SK-N-MC (cell line): ENCODE measurements around the gene ARMC8.

Experiments
- DNase-seq: peaks from one replicate; pipeline ENCODE4 v3.0.0-alpha.2; 2011; ENCODE audit warnings: low read depth, low spot score
- H3K27ac ChIP-seq: fragments of 200-600 bp; sonication (generic); 2 replicates; pipeline ENCODE4 v1.5.1; 2016; ENCODE audit warnings: mixed run types
- H3K36me3 ChIP-seq: fragments of 200-600 bp; sonication (generic); 2 replicates; pipeline ENCODE4 v1.6.1; 2017; ENCODE audit warnings: antibody characterized with exemption, low read length, mixed read lengths; ENCODE audit not compliant: insufficient read depth
- H3K4me3 ChIP-seq: fragments of 200-600 bp; sonication (generic); 2 replicates; pipeline ENCODE4 v1.5.1; 2016
- H3K9ac ChIP-seq: fragments of 200-600 bp; sonication (generic); 2 replicates; pipeline ENCODE4 v1.8.0; 2017; ENCODE audit warnings: mixed run types, mixed read lengths; ENCODE audit not compliant: insufficient read length
- H3K9me3 ChIP-seq: fragments of 200-600 bp; sonication (generic); 2 replicates; pipeline ENCODE4 v1.6.1; 2017; ENCODE audit warnings: low read depth, mild to moderate bottlenecking, antibody characterized with exemption, low read length, moderate library complexity, mixed read lengths
- EZH2 ChIP-seq: fragments of 200-600 bp; sonication (generic); IDR thresholded peaks from one replicate; pipeline ENCODE4 v1.6.1; 2017; ENCODE audit warnings: antibody characterized with exemption
- FOXP2 ChIP-seq: optimal IDR thresholded peaks from 2 replicates; pipeline ENCODE3; 2011; ENCODE audit warnings: mild to moderate bottlenecking, moderate library complexity; ENCODE audit not compliant: insufficient read depth; ENCODE audit errors: extremely low read length, control extremely low read depth
- POLR2AphosphoS5 ChIP-seq: IDR thresholded peaks from 2 replicates; pipeline ENCODE4 v1.6.1; 2012; ENCODE audit warnings: mild to moderate bottlenecking, low read depth, low read length, borderline replicate concordance

The ARMC8 gene

DNA sequence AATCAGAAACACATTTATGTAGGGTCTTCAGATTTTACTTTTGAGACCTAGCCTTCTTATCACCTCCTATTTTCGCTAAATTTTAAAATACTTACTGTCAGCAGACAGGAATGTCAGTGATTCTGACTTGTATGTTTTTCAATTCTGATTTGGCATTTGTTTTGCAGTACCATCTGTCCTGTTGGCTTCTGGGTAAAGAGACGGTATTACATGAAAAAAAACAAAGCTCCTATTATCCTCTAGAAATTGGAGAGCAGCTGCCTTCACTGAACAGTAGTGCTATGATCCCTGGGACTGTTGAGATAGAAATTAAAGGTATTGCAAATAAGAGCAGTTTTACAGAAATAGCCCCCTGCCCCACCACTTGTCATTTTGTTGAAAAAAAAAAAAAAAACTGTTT lies 8.4 kb downstream of the ARMC8 start:
- Histone ChIP-seq H3K9me3 (no peaks in the 10 kb centered on the region), H3K4me3 (no peak overlapping the region), H3K27ac (no peak overlapping the region), H3K9ac (no peak overlapping the region), H3K36me3 (peaks cover 44% of the 10 kb centered on the region)
- DNase-seq = no peak
- TF ChIP-seq EZH2 (no peak), POLR2AphosphoS5 (no peak), FOXP2 (no peak)

DNA sequence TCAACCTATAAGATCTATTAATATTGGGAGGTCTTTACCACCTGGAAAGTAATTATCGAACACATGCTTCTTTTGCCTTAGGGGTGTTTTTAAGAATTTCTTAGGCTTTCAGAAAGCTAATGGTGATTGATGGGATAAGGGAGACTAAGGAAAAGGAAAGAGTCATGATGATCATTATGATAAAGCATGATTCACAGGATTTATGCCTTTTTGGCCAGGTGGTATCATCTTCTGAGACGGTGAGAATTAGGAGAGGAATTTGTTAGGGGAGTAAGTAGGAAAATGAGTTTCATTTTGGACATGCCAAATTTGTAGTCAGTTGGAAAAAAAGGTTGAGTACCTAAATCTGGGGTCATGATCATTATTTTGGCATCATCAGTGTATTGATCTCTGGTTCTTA lies 8.9 kb downstream of the ARMC8 start:
- H3K9ac ChIP-seq = no peak overlapping the region
- no peak for DNase-seq
- H3K9me3 ChIP-seq = no peaks in the 10 kb centered on the region
- peaks cover 39% of the 10 kb centered on the region for H3K36me3 ChIP-seq
- TF ChIP-seq EZH2 (no peak), FOXP2 (no peak), POLR2AphosphoS5 (no peak)
- no peak overlapping the region for H3K4me3 ChIP-seq
- H3K27ac ChIP-seq = no peak overlapping the region

DNA sequence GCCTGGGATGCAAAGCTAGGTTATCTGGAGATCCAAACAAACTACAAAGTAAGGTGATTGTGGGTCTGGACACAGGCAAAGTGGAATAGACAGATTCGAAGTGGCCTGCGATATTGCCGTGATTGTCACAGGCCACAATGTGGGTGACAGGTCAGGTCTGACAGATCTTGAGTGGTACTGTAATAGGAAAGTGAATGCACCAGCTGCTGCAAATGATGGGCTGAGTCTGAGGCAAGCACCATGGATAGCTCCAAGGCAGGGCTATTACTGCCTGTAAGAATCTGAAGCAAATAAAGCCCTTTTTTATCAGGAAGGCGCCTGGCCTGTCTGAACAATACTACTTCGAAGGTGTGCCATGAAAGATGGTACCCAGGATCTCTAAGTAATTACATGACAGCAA lies 10.0 kb downstream of the ARMC8 start:
- Histone ChIP-seq H3K4me3 (no peak overlapping the region), H3K27ac (no peak overlapping the region), H3K36me3 (peaks cover 33% of the 10 kb centered on the region), H3K9me3 (no peaks in the 10 kb centered on the region), H3K9ac (no peak overlapping the region)
- no peak for TF ChIP-seq POLR2AphosphoS5
- no peak for TF ChIP-seq EZH2
- no peak for TF ChIP-seq FOXP2
- DNase-seq = no peak

DNA sequence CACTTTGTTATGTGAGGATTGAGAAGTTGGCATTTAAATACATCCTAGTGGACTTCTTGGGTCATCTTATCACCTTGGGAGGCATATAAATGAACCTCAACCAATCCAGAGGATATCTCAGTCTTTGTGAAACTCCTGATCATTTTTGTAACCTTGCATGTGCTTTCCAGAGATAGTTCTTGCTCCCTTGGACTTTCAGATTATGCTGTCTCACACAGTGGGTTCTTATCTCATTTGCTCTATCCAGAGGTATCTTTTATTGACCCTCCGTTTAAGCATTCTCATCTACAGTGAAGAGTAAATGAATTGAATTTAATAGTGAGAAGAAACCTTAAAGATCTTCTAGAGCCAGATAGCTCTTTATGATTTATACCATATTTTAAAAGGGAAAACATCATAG lies 10.4 kb downstream of the ARMC8 start:
- H3K36me3 ChIP-seq = peaks cover 31% of the 10 kb centered on the region
- no peak for TF ChIP-seq EZH2
- no peak for TF ChIP-seq FOXP2
- no peak for TF ChIP-seq POLR2AphosphoS5

DNA sequence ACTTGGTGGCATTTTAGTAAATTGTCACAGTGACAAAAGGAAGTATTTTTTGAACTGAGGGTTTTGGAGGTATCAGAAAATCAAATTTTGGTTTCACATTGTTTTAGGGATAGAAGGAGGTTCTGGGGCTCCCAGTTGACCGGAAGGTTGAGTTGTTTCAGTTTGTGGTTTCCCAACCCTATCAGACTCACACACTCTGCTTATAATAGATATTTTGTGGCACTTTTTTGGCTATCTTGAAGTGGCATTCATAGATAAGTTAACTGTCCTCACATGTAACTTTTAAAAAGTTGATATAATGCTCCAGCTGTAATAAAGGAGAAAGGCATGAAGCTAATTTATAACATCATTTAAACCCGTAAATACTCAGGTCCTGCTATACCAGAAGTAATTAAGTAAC lies 12.8 kb downstream of the ARMC8 start:
- H3K36me3 ChIP-seq = peaks cover 41% of the 10 kb centered on the region
- no peak overlapping the region for H3K27ac ChIP-seq
- H3K4me3 ChIP-seq = no peak overlapping the region
- H3K9me3 ChIP-seq = no peaks in the 10 kb centered on the region
- TF ChIP-seq FOXP2 (no peak), POLR2AphosphoS5 (no peak), EZH2 (no peak)
- no peak for DNase-seq
- no peak overlapping the region for H3K9ac ChIP-seq

More for the DNA sequence above, 10.4 kb downstream of the ARMC8 start:
- Histone ChIP-seq H3K4me3 (no peak overlapping the region), H3K9me3 (no peaks in the 10 kb centered on the region), H3K27ac (no peak overlapping the region), H3K9ac (no peak overlapping the region)
- DNase-seq = no peak

DNA sequence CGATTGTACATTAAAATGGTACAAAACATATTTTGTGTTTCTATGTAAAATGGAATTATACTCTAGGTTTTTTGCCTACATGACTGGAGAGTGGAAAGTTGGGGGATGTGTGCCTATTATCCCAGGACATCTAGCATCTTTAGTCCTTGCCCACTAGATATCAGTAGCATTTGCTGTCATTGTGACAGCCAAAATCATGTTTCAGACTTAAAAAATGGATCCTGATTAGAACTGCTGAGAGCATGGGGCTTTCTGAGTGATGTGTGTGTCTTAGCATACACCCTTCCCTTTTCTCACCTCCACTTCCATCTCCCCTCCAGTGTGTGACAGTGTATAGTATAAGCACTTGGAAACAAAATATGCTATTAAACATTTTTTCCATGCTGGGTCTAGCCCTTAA lies 13.3 kb downstream of the ARMC8 start:
- no peak for DNase-seq
- Histone ChIP-seq H3K9me3 (no peaks in the 10 kb centered on the region), H3K36me3 (peaks cover 44% of the 10 kb centered on the region), H3K4me3 (no peak overlapping the region), H3K9ac (no peak overlapping the region), H3K27ac (no peak overlapping the region)
- no peak for TF ChIP-seq EZH2
- no peak for TF ChIP-seq POLR2AphosphoS5
- no peak for TF ChIP-seq FOXP2

DNA sequence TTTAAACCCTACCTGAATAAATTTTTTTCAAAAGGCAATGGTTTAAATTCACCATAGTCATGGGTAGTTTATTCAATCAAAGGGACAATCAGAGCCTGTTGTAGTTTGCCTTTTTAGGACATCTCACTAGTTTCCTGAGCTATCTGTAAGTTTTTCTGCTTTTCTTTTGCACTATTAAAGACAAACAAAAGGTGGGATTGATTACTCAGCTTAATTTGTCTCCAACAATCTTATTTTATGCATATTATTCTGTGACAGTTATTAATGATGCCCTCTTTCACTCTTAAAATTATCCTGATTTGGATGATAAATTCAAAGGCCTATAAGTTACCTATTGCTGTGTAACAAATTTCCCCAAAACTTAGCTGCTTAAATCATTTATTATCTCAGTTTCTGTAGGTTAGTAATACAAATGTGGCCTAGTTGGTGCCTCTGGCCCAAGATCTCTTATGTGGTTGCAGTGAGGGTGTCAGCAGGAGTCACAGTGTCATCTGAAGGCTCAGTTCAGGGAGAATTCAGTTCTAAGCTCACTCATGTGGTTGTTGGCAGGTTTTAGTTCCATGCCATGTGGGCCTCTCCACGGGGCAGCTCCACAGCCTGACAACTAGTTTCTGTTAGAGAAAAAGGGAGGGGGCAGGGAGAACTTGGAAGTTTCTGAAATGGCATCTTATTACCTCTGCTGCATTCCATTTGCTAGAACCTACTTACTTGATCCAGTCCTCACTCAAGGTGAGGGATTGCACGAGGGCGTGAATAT lies 16.0 kb downstream of the ARMC8 start:
- Histone ChIP-seq H3K27ac (no peak overlapping the region), H3K9me3 (peaks cover 3% of the 10 kb centered on the region; the same call in 1 of the 2 replicates), H3K4me3 (no peak overlapping the region), H3K36me3 (peaks cover 45% of the 10 kb centered on the region), H3K9ac (no peak overlapping the region)
- TF ChIP-seq FOXP2 (no peak), EZH2 (no peak), POLR2AphosphoS5 (no peak)
- no peak for DNase-seq

DNA sequence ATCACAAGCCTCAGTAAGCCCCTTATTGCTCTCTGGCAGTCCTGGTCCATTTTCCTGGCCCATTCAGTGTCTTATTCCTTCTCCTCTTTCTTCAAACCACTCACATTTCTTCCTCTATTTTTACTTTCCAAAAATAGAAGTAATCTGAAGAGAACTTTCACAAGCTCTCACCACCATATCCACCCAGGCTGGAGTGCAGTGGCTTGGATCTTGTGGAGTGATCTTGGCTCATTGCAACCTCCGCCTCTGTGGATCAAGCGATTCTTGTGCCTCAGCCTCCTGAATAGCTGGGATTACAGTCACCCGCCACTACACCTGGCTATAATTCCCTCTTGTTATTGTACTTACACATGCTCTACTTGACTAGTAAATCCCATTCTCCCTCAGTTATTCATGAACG lies 16.8 kb downstream of the ARMC8 start:
- H3K4me3 ChIP-seq = no peak overlapping the region

More for the DNA sequence above, 16.8 kb downstream of the ARMC8 start:
- no peak for TF ChIP-seq EZH2
- TF ChIP-seq FOXP2 = no peak
- TF ChIP-seq POLR2AphosphoS5 = no peak
- Histone ChIP-seq H3K27ac (no peak overlapping the region), H3K9me3 (peaks cover 3% of the 10 kb centered on the region; the same call in 1 of the 2 replicates), H3K36me3 (peaks cover 45% of the 10 kb centered on the region), H3K9ac (no peak overlapping the region)
- no peak for DNase-seq
